Measurements from ENCODE around the gene PTPN22.
A peak's percentile ranks its signal among the peaks of the same experiment; 100 is the strongest.

Gene PTPN22

DNA sequence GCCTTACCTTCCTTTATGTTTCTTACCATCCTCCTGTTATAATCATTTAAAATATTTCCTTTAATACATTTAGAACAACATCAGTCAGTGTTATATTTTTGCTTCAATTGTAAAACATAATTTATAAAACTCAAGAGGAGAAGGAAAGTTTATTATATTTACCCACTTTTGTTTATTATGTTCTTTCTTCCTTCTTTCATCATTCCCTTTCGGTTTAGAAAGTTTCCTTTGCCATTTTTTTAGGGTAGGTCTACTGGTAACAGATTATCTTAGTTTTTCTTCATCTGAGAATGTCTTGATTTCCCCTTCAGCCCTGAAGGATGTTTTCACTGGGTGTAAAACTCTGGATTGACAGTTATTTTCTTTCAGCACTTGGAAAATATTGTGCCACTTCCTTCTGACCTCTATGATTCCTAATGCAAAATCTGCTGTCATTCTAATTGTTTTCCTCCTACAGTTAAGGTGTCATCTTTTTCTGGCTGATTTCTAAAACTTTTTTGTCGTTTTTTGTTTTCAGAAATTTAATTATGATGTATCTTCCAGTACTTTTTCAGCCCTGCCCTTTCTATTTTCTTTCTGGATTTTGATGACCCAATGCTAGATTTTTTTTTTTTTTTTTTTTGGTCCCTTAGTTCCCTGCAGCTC lies 25.0 kb downstream of the PTPN22 start:
- H3K4me1 ChIP-seq (ENCODE audit: control insufficient read depth in 1 of 2, insufficient read depth in 2 of 2, low read length in 2 of 2), result no peaks in the 10 kb centered on the region
- no peak overlapping the region for H3K4me3 ChIP-seq (ENCODE audit: low read depth in 1 of 2, low read length in 2 of 2)

DNA sequence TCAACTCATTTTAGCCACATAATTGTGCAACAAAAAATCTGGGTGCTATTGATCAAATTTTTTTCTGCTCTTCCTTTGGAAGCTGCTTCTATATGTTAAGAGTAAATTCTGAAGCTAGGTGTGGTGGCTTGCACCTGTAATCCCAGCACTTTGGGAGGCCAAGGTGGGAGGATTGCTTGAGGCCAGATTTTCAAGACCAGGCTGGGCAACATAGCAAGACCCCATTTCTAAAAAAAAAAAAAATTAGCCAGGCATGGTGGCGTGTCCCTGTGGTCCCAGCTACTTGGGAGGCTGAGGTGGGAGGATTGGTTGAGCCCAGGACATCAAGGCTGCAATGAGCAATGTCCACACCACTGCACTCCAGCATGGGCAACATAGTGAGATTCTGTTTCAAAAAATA lies 35.0 kb downstream of the PTPN22 start:
- Histone ChIP-seq H3K9me3 (ENCODE audit: control insufficient read depth in 1 of 2, low read length in 2 of 2) (no peaks in the 10 kb centered on the region), H3K27ac (ENCODE audit: low read length) (no peak overlapping the region), H3K4me1 (ENCODE audit: control insufficient read depth in 1 of 2, insufficient read depth in 2 of 2, low read length in 2 of 2) (no peaks in the 10 kb centered on the region), H3K27me3 (ENCODE audit: low read depth, low read length) (no peaks in the 10 kb centered on the region), H3K36me3 (ENCODE audit: control insufficient read depth in 1 of 2, insufficient read depth in 2 of 2, low read length in 2 of 2) (no peaks in the 10 kb centered on the region), H3K4me3 (ENCODE audit: low read depth in 1 of 2, low read length in 2 of 2) (no peak overlapping the region)

More for the DNA sequence above, 25.0 kb downstream of the PTPN22 start:
- Histone ChIP-seq H3K27me3 (ENCODE audit: low read depth, low read length) (no peaks in the 10 kb centered on the region), H3K36me3 (ENCODE audit: control insufficient read depth in 1 of 2, insufficient read depth in 2 of 2, low read length in 2 of 2) (no peaks in the 10 kb centered on the region), H3K27ac (ENCODE audit: low read length) (no peak overlapping the region), H3K9me3 (ENCODE audit: control insufficient read depth in 1 of 2, low read length in 2 of 2) (no peaks in the 10 kb centered on the region)

GRCh38 chr1:113835686-113836290 lies 35.7 kb downstream of the PTPN22 start:
- no peaks in the 10 kb centered on the region for H3K9me3 ChIP-seq (ENCODE audit: control insufficient read depth in 1 of 2, low read length in 2 of 2)
- H3K4me3 ChIP-seq (ENCODE audit: low read depth in 1 of 2, low read length in 2 of 2), result no peak overlapping the region
- no peaks in the 10 kb centered on the region for H3K27me3 ChIP-seq (ENCODE audit: low read depth, low read length)
- no peak overlapping the region for H3K27ac ChIP-seq (ENCODE audit: low read length)
- H3K4me1 ChIP-seq (ENCODE audit: control insufficient read depth in 1 of 2, insufficient read depth in 2 of 2, low read length in 2 of 2), result no peaks in the 10 kb centered on the region
- H3K36me3 ChIP-seq (ENCODE audit: control insufficient read depth in 1 of 2, insufficient read depth in 2 of 2, low read length in 2 of 2), result no peaks in the 10 kb centered on the region

DNA sequence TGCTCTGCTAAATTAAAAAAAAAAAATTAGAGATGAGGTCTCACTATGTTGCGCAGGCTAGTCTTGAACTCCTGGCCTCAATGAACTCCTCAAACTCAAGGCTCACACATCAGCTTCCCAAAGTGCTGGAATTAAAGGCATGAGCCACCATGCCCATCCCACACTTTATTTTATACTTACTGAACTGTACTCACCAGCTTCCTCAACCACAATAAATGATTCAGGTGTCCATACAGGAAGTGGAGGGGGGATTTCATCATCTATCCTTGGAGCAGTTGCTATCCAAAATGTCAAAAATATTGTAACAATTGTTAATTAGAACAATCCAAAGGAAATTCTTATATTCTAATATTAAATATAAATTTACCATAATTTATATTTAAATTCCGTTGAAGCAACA lies 36.8 kb downstream of the PTPN22 start:
- Histone ChIP-seq H3K4me3 (ENCODE audit: low read depth in 1 of 2, low read length in 2 of 2) (no peak overlapping the region), H3K27me3 (ENCODE audit: low read depth, low read length) (no peaks in the 10 kb centered on the region), H3K9me3 (ENCODE audit: control insufficient read depth in 1 of 2, low read length in 2 of 2) (no peaks in the 10 kb centered on the region), H3K4me1 (ENCODE audit: control insufficient read depth in 1 of 2, insufficient read depth in 2 of 2, low read length in 2 of 2) (no peaks in the 10 kb centered on the region), H3K27ac (ENCODE audit: low read length) (no peak overlapping the region), H3K36me3 (ENCODE audit: control insufficient read depth in 1 of 2, insufficient read depth in 2 of 2, low read length in 2 of 2) (no peaks in the 10 kb centered on the region)

DNA sequence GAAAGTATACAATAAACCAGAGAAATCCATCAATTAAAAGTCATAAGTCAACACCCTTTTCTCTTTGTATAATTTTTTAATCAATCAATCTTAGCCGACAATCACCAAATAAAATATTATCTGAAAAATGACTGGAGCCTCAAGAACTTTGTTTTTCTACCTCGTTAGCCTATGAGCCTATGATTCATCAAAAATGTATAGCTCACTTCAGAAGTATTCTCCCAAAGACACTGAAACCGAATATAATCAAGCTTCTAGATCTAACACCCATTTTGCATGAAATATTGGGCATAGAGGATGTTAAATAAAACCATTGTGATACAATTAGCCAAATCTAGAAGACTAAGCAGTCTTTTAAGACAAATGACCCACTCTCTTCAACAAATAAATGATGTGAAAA lies 41.5 kb downstream of the PTPN22 start:
- no peak overlapping the region for H3K27ac ChIP-seq (ENCODE audit: low read length)

DNA sequence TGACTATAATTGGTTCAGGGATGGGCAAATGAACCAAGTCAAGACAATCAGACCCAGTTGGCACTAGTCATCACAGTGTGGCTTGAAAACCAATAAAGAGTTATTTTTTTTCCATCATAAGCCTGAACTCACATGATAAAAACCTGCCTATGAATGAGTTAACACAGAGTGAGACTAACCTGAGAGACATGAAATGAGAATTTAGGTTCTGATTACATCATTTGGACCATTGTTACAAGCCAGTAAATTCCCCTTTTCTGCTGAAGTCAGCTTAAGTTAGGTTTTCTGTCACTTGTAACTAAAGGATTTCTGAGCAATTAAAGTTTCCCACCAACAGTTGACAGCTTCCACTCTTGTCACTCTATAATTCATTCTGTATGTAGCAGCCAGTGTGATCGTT lies 49.6 kb downstream of the PTPN22 start:
- H3K9me3 ChIP-seq (ENCODE audit: control insufficient read depth in 1 of 2, low read length in 2 of 2), result no peaks in the 10 kb centered on the region
- no peak overlapping the region for H3K4me3 ChIP-seq (ENCODE audit: low read depth in 1 of 2, low read length in 2 of 2)
- no peaks in the 10 kb centered on the region for H3K36me3 ChIP-seq (ENCODE audit: control insufficient read depth in 1 of 2, insufficient read depth in 2 of 2, low read length in 2 of 2)
- H3K27ac ChIP-seq (ENCODE audit: low read length), result no peak overlapping the region
- no peaks in the 10 kb centered on the region for H3K27me3 ChIP-seq (ENCODE audit: low read depth, low read length)
- H3K4me1 ChIP-seq (ENCODE audit: control insufficient read depth in 1 of 2, insufficient read depth in 2 of 2, low read length in 2 of 2), result no peaks in the 10 kb centered on the region

More for the DNA sequence above, 41.5 kb downstream of the PTPN22 start:
- Histone ChIP-seq H3K4me3 (ENCODE audit: low read depth in 1 of 2, low read length in 2 of 2) (no peak overlapping the region), H3K4me1 (ENCODE audit: control insufficient read depth in 1 of 2, insufficient read depth in 2 of 2, low read length in 2 of 2) (no peaks in the 10 kb centered on the region), H3K27me3 (ENCODE audit: low read depth, low read length) (no peaks in the 10 kb centered on the region), H3K9me3 (ENCODE audit: control insufficient read depth in 1 of 2, low read length in 2 of 2) (no peaks in the 10 kb centered on the region), H3K36me3 (ENCODE audit: control insufficient read depth in 1 of 2, insufficient read depth in 2 of 2, low read length in 2 of 2) (no peaks in the 10 kb centered on the region)

DNA sequence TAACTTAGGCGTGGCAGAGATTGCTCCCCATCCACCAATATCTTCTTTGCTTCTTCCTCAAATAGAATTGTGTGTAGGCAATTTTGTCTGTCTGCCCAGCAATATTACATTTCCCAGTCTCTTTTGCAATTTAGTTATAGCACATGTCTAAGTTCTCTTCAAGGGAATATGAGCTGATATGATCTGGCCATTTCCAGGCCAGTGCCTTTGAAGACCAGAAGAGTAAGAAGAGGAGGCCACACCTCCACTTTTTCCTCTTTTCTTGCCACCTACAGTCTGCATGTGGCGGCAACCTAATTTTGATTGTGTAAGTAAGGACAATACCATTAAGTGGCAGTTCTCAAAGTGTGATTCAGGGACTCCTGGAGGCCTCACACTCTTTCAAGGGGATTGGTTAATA lies 52.9 kb downstream of the PTPN22 start:
- no peaks in the 10 kb centered on the region for H3K4me1 ChIP-seq (ENCODE audit: control insufficient read depth in 1 of 2, insufficient read depth in 2 of 2, low read length in 2 of 2)
- no peaks in the 10 kb centered on the region for H3K36me3 ChIP-seq (ENCODE audit: control insufficient read depth in 1 of 2, insufficient read depth in 2 of 2, low read length in 2 of 2)
- H3K27me3 ChIP-seq (ENCODE audit: low read depth, low read length), result no peaks in the 10 kb centered on the region
- H3K4me3 ChIP-seq (ENCODE audit: low read depth in 1 of 2, low read length in 2 of 2), result no peak overlapping the region
- no peak overlapping the region for H3K27ac ChIP-seq (ENCODE audit: low read length)
- H3K9me3 ChIP-seq (ENCODE audit: control insufficient read depth in 1 of 2, low read length in 2 of 2), result no peaks in the 10 kb centered on the region

- Histone ChIP-seq H3K9me3 (ENCODE audit: control insufficient read depth in 1 of 2, low read length in 2 of 2) (no peaks in the 10 kb centered on the region), H3K36me3 (ENCODE audit: control insufficient read depth in 1 of 2, insufficient read depth in 2 of 2, low read length in 2 of 2) (peaks cover 0 to 4% of the 10 kb centered on the region in 2 donors), H3K4me3 (ENCODE audit: low read depth in 1 of 2, low read length in 2 of 2) (no peak overlapping the region), H3K4me1 (ENCODE audit: control insufficient read depth in 1 of 2, insufficient read depth in 2 of 2, low read length in 2 of 2) (peaks cover 17 to 20% of the 10 kb centered on the region in 2 donors), H3K27me3 (ENCODE audit: low read depth, low read length) (no peaks in the 10 kb centered on the region), H3K27ac (ENCODE audit: low read length) (no peak overlapping the region)
These were observed 58.3 kb downstream of the PTPN22 start for GRCh38 chr1:113813218-113813617.

DNA sequence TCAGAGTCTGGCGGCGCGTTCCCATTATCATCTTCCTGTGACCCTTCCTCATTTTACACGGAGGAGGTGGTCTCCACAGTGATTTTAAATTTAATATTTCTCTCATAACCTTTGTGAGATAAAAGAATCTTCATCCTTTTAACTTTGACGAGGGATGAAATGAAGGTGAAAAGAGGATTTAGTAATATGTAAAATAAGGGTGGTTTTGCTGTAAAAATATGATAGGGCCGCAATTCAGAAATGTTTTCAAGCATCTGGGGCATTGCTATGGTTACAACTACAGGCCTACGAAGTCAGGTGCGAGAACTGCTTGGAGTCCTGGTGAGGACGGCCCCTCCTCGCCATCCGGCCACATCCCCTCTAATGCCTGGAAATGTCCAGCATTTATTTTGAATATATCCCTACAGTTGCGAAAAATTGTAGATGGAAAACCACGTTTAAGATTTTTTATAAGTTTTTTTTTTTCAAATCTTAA lies 58.8 kb downstream of the PTPN22 start:
- Histone ChIP-seq H3K27ac (ENCODE audit: low read length) (peak overlapping the region; percentile 96), H3K4me3 (ENCODE audit: low read depth in 1 of 2, low read length in 2 of 2) (peak overlapping the region; percentile 77 to 97), H3K4me1 (ENCODE audit: control insufficient read depth in 1 of 2, insufficient read depth in 2 of 2, low read length in 2 of 2) (peaks cover 17 to 20% of the 10 kb centered on the region in 2 donors), H3K9me3 (ENCODE audit: control insufficient read depth in 1 of 2, low read length in 2 of 2) (no peaks in the 10 kb centered on the region), H3K36me3 (ENCODE audit: control insufficient read depth in 1 of 2, insufficient read depth in 2 of 2, low read length in 2 of 2) (peaks cover 0 to 4% of the 10 kb centered on the region in 2 donors), H3K27me3 (ENCODE audit: low read depth, low read length) (no peaks in the 10 kb centered on the region)

GRCh38 chr1:113811888-113812660 lies 59.4 kb downstream of the PTPN22 start, which contains the start of gene RSBN1:
Gene RSBN1, minus strand, starts transcription at chr1:113812476. Its CDS starts 64 bp downstream, at chr1:113812412.
- Histone ChIP-seq H3K27ac (ENCODE audit: low read length) (peak within 1 kb of the TSS; percentile 96), H3K27me3 (ENCODE audit: low read depth, low read length) (no peaks in the 10 kb centered on the region)

GRCh38 chr1:113811156-113811887 lies 60.2 kb downstream of the PTPN22 start:
- no peaks in the 10 kb centered on the region for H3K9me3 ChIP-seq (ENCODE audit: control insufficient read depth in 1 of 2, low read length in 2 of 2)
- H3K4me3 ChIP-seq (ENCODE audit: low read depth in 1 of 2, low read length in 2 of 2), result peak overlapping the region; percentile 77 to 97
- peaks cover 0 to 4% of the 10 kb centered on the region in 2 donors for H3K36me3 ChIP-seq (ENCODE audit: control insufficient read depth in 1 of 2, insufficient read depth in 2 of 2, low read length in 2 of 2)
- peak overlapping the region; percentile 93 for H3K27ac ChIP-seq (ENCODE audit: low read length)
- peaks cover 17 to 20% of the 10 kb centered on the region in 2 donors for H3K4me1 ChIP-seq (ENCODE audit: control insufficient read depth in 1 of 2, insufficient read depth in 2 of 2, low read length in 2 of 2)
- H3K27me3 ChIP-seq (ENCODE audit: low read depth, low read length), result no peaks in the 10 kb centered on the region

More at GRCh38 chr1:113811888-113812660, 59.4 kb downstream of the PTPN22 start, which contains the start of gene RSBN1:
- Histone ChIP-seq H3K9me3 (ENCODE audit: control insufficient read depth in 1 of 2, low read length in 2 of 2) (no peaks in the 10 kb centered on the region), H3K4me1 (ENCODE audit: control insufficient read depth in 1 of 2, insufficient read depth in 2 of 2, low read length in 2 of 2) (peaks cover 17 to 20% of the 10 kb centered on the region in 2 donors), H3K36me3 (ENCODE audit: control insufficient read depth in 1 of 2, insufficient read depth in 2 of 2, low read length in 2 of 2) (peaks cover 0 to 4% of the 10 kb centered on the region in 2 donors), H3K4me3 (ENCODE audit: low read depth in 1 of 2, low read length in 2 of 2) (peak within 1 kb of the TSS; percentile 77 to 97)

Measured in muscle layer of duodenum (tissue), 2 donors.